CD4-positive, alpha-beta memory T cell (primary cell): ENCODE results near the gene ACACA. TPM values are rescaled to one million over a fixed set of nuclear protein-coding genes. Genes with fewer than 3 reads are reported as not detected.
A peak's percentile ranks its signal among the peaks of the same experiment; 100 is the strongest.

Source experiments
- CTCF ChIA-PET: fragments of 350-600 bp; sonication (Branson Sonifier 250); formaldehyde crosslinking; loops from one replicate; lab custom pipeline; 2021; ENCODE audit warnings: inconsistent platforms; ENCODE audit not compliant: partially characterized antibody; lab: Charles Lee
- POLR2A ChIA-PET: fragments of 350-600 bp; sonication (Branson Sonifier 250); formaldehyde crosslinking; loops from one replicate; lab custom pipeline; 2021; ENCODE audit not compliant: partially characterized antibody; lab: Charles Lee
- DNase-seq, 5 donors: peaks; one replicate each; pipeline versions ENCODE4 v3.0.0 to v3.0.0-alpha.2; 2020 to 2022; ENCODE audit warnings: mixed read lengths in 1 of 5
- H3K27ac ChIP-seq: one replicate; pipeline ENCODE4 v1.7.0; 2013; ENCODE audit warnings: low read depth, low read length
- H3K27me3 ChIP-seq: 2 replicates; pipeline ENCODE4 v1.7.0; 2013; ENCODE audit warnings: mild to moderate bottlenecking, low read length, moderate library complexity; ENCODE audit not compliant: insufficient read depth
- H3K36me3 ChIP-seq: 2 replicates; pipeline ENCODE4 v1.7.0; 2013; ENCODE audit warnings: mild to moderate bottlenecking, low read length, moderate library complexity; ENCODE audit not compliant: insufficient read depth
- H3K4me1 ChIP-seq: 2 replicates; pipeline ENCODE4 v1.7.0; 2013; ENCODE audit warnings: mild to moderate bottlenecking, low read length, moderate library complexity; ENCODE audit not compliant: insufficient read depth
- H3K4me3 ChIP-seq, 2 donors: one replicate each; pipeline ENCODE4 v1.7.0; 2013; ENCODE audit warnings: low read length in 2 of 2, mild to moderate bottlenecking in 1 of 2
- H3K9me3 ChIP-seq, 2 donors: one replicate each; pipeline ENCODE4 v1.7.0; 2013; ENCODE audit warnings: low read length in 2 of 2, control low read depth in 1 of 2; ENCODE audit not compliant: control insufficient read depth in 1 of 2
- H3K27ac Mint-ChIP-seq, 7 donors: one replicate each; pipeline ENCODE4 v1.8.0; 2020 to 2021; ENCODE audit warnings: mixed read lengths in 7 of 7, mild to moderate bottlenecking in 6 of 7, inconsistent platforms in 3 of 7, moderate library complexity in 3 of 7
- H3K27me3 Mint-ChIP-seq, 2 donors: one replicate each; pipeline ENCODE4 v1.8.0; 2020 to 2021; ENCODE audit warnings: mixed read lengths in 2 of 2
- H3K36me3 Mint-ChIP-seq, 2 donors: one replicate each; pipeline ENCODE4 v1.8.0; 2020 to 2021; ENCODE audit warnings: mixed read lengths in 2 of 2, inconsistent platforms in 1 of 2, mild to moderate bottlenecking in 1 of 2
- H3K4me1 Mint-ChIP-seq, 4 donors: one replicate each; pipeline ENCODE4 v1.8.0; 2020 to 2021; ENCODE audit warnings: mixed read lengths in 4 of 4, mild to moderate bottlenecking in 1 of 4
- H3K4me3 Mint-ChIP-seq, 8 donors: one replicate each; pipeline ENCODE4 v1.8.0; 2020 to 2021; ENCODE audit warnings: mixed read lengths in 8 of 8, mild to moderate bottlenecking in 7 of 8, moderate library complexity in 6 of 8, inconsistent platforms in 3 of 8
- H3K9me3 Mint-ChIP-seq, 8 donors: one replicate each; pipeline ENCODE4 v1.8.0; 2020 to 2021; ENCODE audit warnings: mixed read lengths in 8 of 8, mild to moderate bottlenecking in 5 of 8, inconsistent platforms in 3 of 8, moderate library complexity in 1 of 8
- intact Hi-C: fragments of 100-400 bp; cut with micrococcal nuclease; formaldehyde crosslinking; loops from one replicate; pipeline ENCODE4 v1.15.1; 2023
- polyA plus RNA-seq, 2 donors: library from polyadenylated mRNA; unstranded; fragments of 300-500 nt; fragmentation: Illumina TruSeq; gene quantifications; one replicate each; pipeline ENCODE4 v1.2.3, GENCODE V29; 2021
- total RNA-seq, 2 experiments: library from RNA; stranded (reverse); gene quantifications; one replicate each; pipeline ENCODE4 v1.2.3, GENCODE V29; 2021

Gene ACACA
- total and polyA plus RNA-seq, 4 experiments from 2014 or later, result 4.8 to 15.2 (median 10.1) TPM

GRCh38 chr17:37167756-37168155 lies 238.9 kb downstream of the ACACA start:
- Mint-ChIP-seq H3K27ac (no peak overlapping the region), H3K4me1 (no peaks in the 10 kb centered on the region), H3K9me3 (no peaks in the 10 kb centered on the region), H3K27me3 (no peaks in the 10 kb centered on the region), H3K36me3 (peaks cover 0 to 8% of the 10 kb centered on the region in 2 donors), H3K4me3 (no peak overlapping the region)
- H3K27ac ChIP-seq, result no peak overlapping the region
- no peaks in the 10 kb centered on the region for H3K9me3 ChIP-seq
- POLR2A ChIA-PET, result no interaction called here
- no peaks in the 10 kb centered on the region for H3K4me1 ChIP-seq
- H3K36me3 ChIP-seq, result no peaks in the 10 kb centered on the region
- H3K4me3 ChIP-seq, result no peak overlapping the region
- no peaks in the 10 kb centered on the region for H3K27me3 ChIP-seq
- no peak for DNase-seq
- CTCF ChIA-PET, result no interaction called here
- intact Hi-C loops, result no loop called here

GRCh38 chr17:37164057-37164456 lies 242.6 kb downstream of the ACACA start:
- Mint-ChIP-seq H3K27ac (no peak overlapping the region), H3K27me3 (no peaks in the 10 kb centered on the region), H3K36me3 (peaks cover 14 to 37% of the 10 kb centered on the region in 2 donors), H3K4me1 (peaks cover 0 to 2% (median 0%) of the 10 kb centered on the region in 4 donors), H3K4me3 (no peak overlapping the region), H3K9me3 (no peaks in the 10 kb centered on the region)
- intact Hi-C loops, result no loop called here
- H3K36me3 ChIP-seq, result no peaks in the 10 kb centered on the region
- CTCF ChIA-PET, result no interaction called here
- POLR2A ChIA-PET, result no interaction called here
- H3K4me3 ChIP-seq, result no peak overlapping the region
- H3K9me3 ChIP-seq, result no peaks in the 10 kb centered on the region
- DNase-seq, result no peak
- no peaks in the 10 kb centered on the region for H3K4me1 ChIP-seq
- no peak overlapping the region for H3K27ac ChIP-seq
- H3K27me3 ChIP-seq, result no peaks in the 10 kb centered on the region

GRCh38 chr17:37162800-37163199 lies 243.8 kb downstream of the ACACA start:
- Histone ChIP-seq H3K27ac (no peak overlapping the region), H3K4me1 (no peaks in the 10 kb centered on the region), H3K27me3 (no peaks in the 10 kb centered on the region), H3K9me3 (no peaks in the 10 kb centered on the region), H3K4me3 (no peak overlapping the region), H3K36me3 (no peaks in the 10 kb centered on the region)
- Mint-ChIP-seq H3K4me3 (no peak overlapping the region), H3K27ac (no peak overlapping the region), H3K4me1 (peaks cover 0 to 2% (median 0%) of the 10 kb centered on the region in 4 donors), H3K27me3 (no peaks in the 10 kb centered on the region), H3K36me3 (peaks cover 16 to 42% of the 10 kb centered on the region in 2 donors), H3K9me3 (no peaks in the 10 kb centered on the region)
- ChIA-PET POLR2A (no interaction called here), CTCF (no interaction called here)
- intact Hi-C loops, result no loop called here
- no peak for DNase-seq

- H3K4me3 Mint-ChIP-seq, result no peak overlapping the region
- ChIA-PET POLR2A (no interaction called here), CTCF (no interaction called here)
- peaks cover 17 to 48% of the 10 kb centered on the region in 2 donors for H3K36me3 Mint-ChIP-seq
- no peak overlapping the region for H3K27ac ChIP-seq
- no peaks in the 10 kb centered on the region for H3K27me3 ChIP-seq
- H3K36me3 ChIP-seq, result no peaks in the 10 kb centered on the region
- intact Hi-C loops, result no loop called here
- no peaks in the 10 kb centered on the region for H3K9me3 Mint-ChIP-seq
- no peak for DNase-seq
- H3K4me1 ChIP-seq, result no peaks in the 10 kb centered on the region
- peaks cover 0 to 2% (median under 1%) of the 10 kb centered on the region in 4 donors for H3K4me1 Mint-ChIP-seq
- H3K27me3 Mint-ChIP-seq, result no peaks in the 10 kb centered on the region
- no peaks in the 10 kb centered on the region for H3K9me3 ChIP-seq
- no peak overlapping the region for H3K4me3 ChIP-seq
- H3K27ac Mint-ChIP-seq, result peak overlapping the region in 1 of 7 donors; percentile 33
Observed at GRCh38 chr17:37160944-37161343, 245.7 kb downstream of the ACACA start.

- no peak for DNase-seq
- Histone ChIP-seq H3K36me3 (no peaks in the 10 kb centered on the region), H3K27ac (no peak overlapping the region), H3K9me3 (no peaks in the 10 kb centered on the region), H3K4me1 (no peaks in the 10 kb centered on the region), H3K4me3 (no peak overlapping the region), H3K27me3 (no peaks in the 10 kb centered on the region)
- no peaks in the 10 kb centered on the region for H3K27me3 Mint-ChIP-seq
- no peak overlapping the region for H3K27ac Mint-ChIP-seq
- intact Hi-C loops, result no loop called here
- H3K4me1 Mint-ChIP-seq, result peaks cover 0 to 2% (median under 1%) of the 10 kb centered on the region in 4 donors
- H3K4me3 Mint-ChIP-seq, result no peak overlapping the region
- no peaks in the 10 kb centered on the region for H3K9me3 Mint-ChIP-seq
- CTCF ChIA-PET, result interaction anchor here (1.3 kb wide), 1 partner anchor 20 kb away, joined by 3 read pairs; no protein-coding TSS in a partner anchor
- peaks cover 20 to 44% of the 10 kb centered on the region in 2 donors for H3K36me3 Mint-ChIP-seq
- POLR2A ChIA-PET, result no interaction called here
Observed at GRCh38 chr17:37158290-37158689, 248.3 kb downstream of the ACACA start.

- Histone ChIP-seq H3K27ac (no peak overlapping the region), H3K27me3 (no peaks in the 10 kb centered on the region), H3K36me3 (no peaks in the 10 kb centered on the region), H3K4me1 (no peaks in the 10 kb centered on the region), H3K9me3 (no peaks in the 10 kb centered on the region), H3K4me3 (no peak overlapping the region)
- no peak for DNase-seq
- Mint-ChIP-seq H3K27ac (no peak overlapping the region), H3K4me3 (no peak overlapping the region), H3K27me3 (no peaks in the 10 kb centered on the region), H3K36me3 (peaks cover 10 to 50% of the 10 kb centered on the region in 2 donors), H3K4me1 (peaks cover 0 to 6% (median 4%) of the 10 kb centered on the region in 4 donors), H3K9me3 (no peaks in the 10 kb centered on the region)
- ChIA-PET CTCF (no interaction called here), POLR2A (no interaction called here)
- intact Hi-C loops, result no loop called here
Observed at GRCh38 chr17:37148156-37148555, 258.5 kb downstream of the ACACA start.

GRCh38 chr17:37147301-37147812 lies 259.3 kb downstream of the ACACA start:
- H3K4me1 Mint-ChIP-seq, result peaks cover 0 to 6% (median 4%) of the 10 kb centered on the region in 4 donors
- Histone ChIP-seq H3K36me3 (no peaks in the 10 kb centered on the region), H3K27ac (no peak overlapping the region), H3K27me3 (no peaks in the 10 kb centered on the region), H3K9me3 (no peaks in the 10 kb centered on the region), H3K4me3 (no peak overlapping the region), H3K4me1 (no peaks in the 10 kb centered on the region)
- CTCF ChIA-PET, result no interaction called here
- no peak for DNase-seq
- peak overlapping the region in 7 of 8 donors; percentile 0 to 37 (median 20) for H3K4me3 Mint-ChIP-seq
- no peaks in the 10 kb centered on the region for H3K27me3 Mint-ChIP-seq
- intact Hi-C loops, result no loop called here
- no peaks in the 10 kb centered on the region for H3K9me3 Mint-ChIP-seq
- H3K27ac Mint-ChIP-seq, result peak overlapping the region in 4 of 7 donors; percentile 3 to 36 (median 20)
- POLR2A ChIA-PET, result no interaction called here
- peaks cover 10 to 45% of the 10 kb centered on the region in 2 donors for H3K36me3 Mint-ChIP-seq
